ENCODE measurements around the gene MTMR10. TPM values are rescaled to one million over a fixed set of nuclear protein-coding genes. Genes with fewer than 3 reads are reported as not detected.
A peak's percentile ranks its signal among the peaks of the same experiment; 100 is the strongest.

The MTMR10 gene
- total and polyA plus RNA-seq, 2 experiments from 2014 or later = 8.5 to 10.0 TPM

DNA sequence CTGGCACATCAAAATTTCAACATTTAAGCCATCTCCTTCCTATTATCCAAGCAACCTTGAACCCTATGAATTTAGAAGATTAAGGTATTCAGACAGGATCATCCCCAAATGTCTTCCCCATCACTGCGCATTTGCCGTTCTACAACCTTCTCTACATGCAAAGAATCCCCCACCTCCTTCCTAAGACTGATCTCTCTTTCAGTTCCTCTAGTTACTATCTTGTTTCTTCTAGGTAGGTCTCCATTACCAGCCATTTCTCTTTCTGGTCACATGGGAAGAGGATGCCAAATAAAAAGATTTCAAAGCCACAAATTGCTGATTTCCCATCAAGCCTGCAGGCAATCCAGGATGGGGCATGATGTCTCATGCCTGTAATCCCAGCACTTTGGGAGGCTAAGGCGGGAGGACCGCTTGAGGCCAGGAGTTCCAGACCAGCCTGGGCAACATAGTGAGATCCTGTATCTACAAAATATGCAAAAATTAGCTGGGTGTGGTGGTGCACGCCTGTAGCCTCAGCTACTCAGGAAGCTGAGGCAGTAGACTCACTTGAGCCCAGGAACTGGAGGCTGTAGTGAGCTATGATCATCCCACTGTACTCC is 29.7 kb upstream of the MTMR10 start:
- Histone ChIP-seq H3K4me3 (no peak overlapping the region), H3K27ac (no peak overlapping the region), H3K4me1 (ENCODE audit: low read depth) (peaks cover 6% of the 10 kb centered on the region), H3K9me3 (ENCODE audit: low read depth) (no peaks in the 10 kb centered on the region), H3K27me3 (no peaks in the 10 kb centered on the region), H3K36me3 (no peaks in the 10 kb centered on the region)
- no peak for TF ChIP-seq CTCF (IDR thresholded peaks at IDR 0.05; ENCODE audit: low read depth, low read length)
- DNase-seq (ENCODE audit: low read depth in 1 of 2, low spot score in 1 of 2) = no peak

GRCh38 chr15:31020542-31020941 is 29.1 kb upstream of the MTMR10 start:
- H3K27ac ChIP-seq = no peak overlapping the region
- no peaks in the 10 kb centered on the region for H3K36me3 ChIP-seq
- H3K4me1 ChIP-seq (ENCODE audit: low read depth) = peaks cover 6% of the 10 kb centered on the region
- no peaks in the 10 kb centered on the region for H3K27me3 ChIP-seq
- DNase-seq (ENCODE audit: low read depth in 1 of 2, low spot score in 1 of 2) = no peak
- no peak for TF ChIP-seq CTCF (IDR thresholded peaks at IDR 0.05; ENCODE audit: low read depth, low read length)
- no peak overlapping the region for H3K4me3 ChIP-seq
- H3K9me3 ChIP-seq (ENCODE audit: low read depth) = no peaks in the 10 kb centered on the region

- Histone ChIP-seq H3K4me3 (no peak overlapping the region), H3K9me3 (ENCODE audit: low read depth) (no peaks in the 10 kb centered on the region), H3K36me3 (no peaks in the 10 kb centered on the region), H3K27ac (no peak overlapping the region), H3K27me3 (no peaks in the 10 kb centered on the region), H3K4me1 (ENCODE audit: low read depth) (peaks cover 4% of the 10 kb centered on the region)
- no peak for DNase-seq (ENCODE audit: low read depth in 1 of 2, low spot score in 1 of 2)
- no peak for TF ChIP-seq CTCF (IDR thresholded peaks at IDR 0.05; ENCODE audit: low read depth, low read length)
These were observed 28.6 kb upstream of the MTMR10 start for GRCh38 chr15:31019986-31020385.

- no peak for DNase-seq (ENCODE audit: low read depth in 1 of 2, low spot score in 1 of 2)
- no peak overlapping the region for H3K4me3 ChIP-seq
These were observed 25.9 kb upstream of the MTMR10 start for GRCh38 chr15:31017311-31017710.

GRCh38 chr15:31016446-31016915 is 25.1 kb upstream of the MTMR10 start:
- Histone ChIP-seq H3K9me3 (ENCODE audit: low read depth) (no peaks in the 10 kb centered on the region), H3K36me3 (no peaks in the 10 kb centered on the region), H3K4me3 (no peak overlapping the region), H3K27ac (no peak overlapping the region), H3K4me1 (ENCODE audit: low read depth) (peaks cover 10% of the 10 kb centered on the region), H3K27me3 (no peaks in the 10 kb centered on the region)
- no peak for TF ChIP-seq CTCF (IDR thresholded peaks at IDR 0.05; ENCODE audit: low read depth, low read length)
- DNase-seq (ENCODE audit: low read depth in 1 of 2, low spot score in 1 of 2) = peak in 1 of 2 donors; percentile 49

More at GRCh38 chr15:31017311-31017710, 25.9 kb upstream of the MTMR10 start:
- no peaks in the 10 kb centered on the region for H3K9me3 ChIP-seq (ENCODE audit: low read depth)
- no peak overlapping the region for H3K27ac ChIP-seq
- H3K4me1 ChIP-seq (ENCODE audit: low read depth) = peaks cover 10% of the 10 kb centered on the region
- TF ChIP-seq CTCF (IDR thresholded peaks at IDR 0.05; ENCODE audit: low read depth, low read length) = no peak
- H3K36me3 ChIP-seq = no peaks in the 10 kb centered on the region
- H3K27me3 ChIP-seq = no peaks in the 10 kb centered on the region
